Gastrocnemius medialis (tissue), 4 donors: Measurements from ENCODE around the gene BMPR1A. TPM values are rescaled to one million over a fixed set of nuclear protein-coding genes. Genes with fewer than 3 reads are reported as not detected.
A peak's percentile ranks its signal among the peaks of the same experiment; 100 is the strongest.

Experiments
- ATAC-seq, 2 donors: fragments of 150-250 bp; one replicate each; pipeline ENCODE4 v1.9.1; 2016
- DNase-seq, 2 donors: peaks; one replicate each; pipeline ENCODE4 v3.0.0-alpha.2; 2019
- H3K27ac ChIP-seq, 4 donors: fragments of 200-600 bp; sonication (generic); 1 replicate in 1 of 4; 2 replicates in 3 of 4; pipeline ENCODE4 v1.5.1; 2016 to 2018; ENCODE audit warnings: mild to moderate bottlenecking in 2 of 4, moderate library complexity in 1 of 4
- H3K27me3 ChIP-seq, 3 donors: fragments of 200-600 bp; sonication (generic) in 2 of 3; 1 replicate in 1 of 3; 2 replicates in 2 of 3; pipeline versions ENCODE4 v1.5.1 to v1.6.0; 2016 to 2019; ENCODE audit warnings: mild to moderate bottlenecking in 1 of 3, moderate library complexity in 1 of 3
- H3K36me3 ChIP-seq, 2 donors: fragments of 200-600 bp; sonication (generic) in 1 of 2; one replicate each; pipeline ENCODE4 v1.5.1; 2017 to 2018
- H3K4me1 ChIP-seq, 2 donors: fragments of 200-600 bp; sonication (generic) in 1 of 2; one replicate each; pipeline ENCODE4 v1.5.1; 2016 to 2017; ENCODE audit warnings: mild to moderate bottlenecking in 2 of 2
- H3K4me3 ChIP-seq, 4 donors: fragments of 200-600 bp; sonication (generic) in 3 of 4; 1 replicate in 1 of 4; 2 replicates in 3 of 4; pipeline ENCODE4 v1.5.1; 2016 to 2019; ENCODE audit warnings: mild to moderate bottlenecking in 2 of 4
- H3K9me3 ChIP-seq, 3 donors: fragments of 200-600 bp; sonication (generic) in 2 of 3; 1 replicate in 1 of 3; 2 replicates in 2 of 3; pipeline ENCODE4 v1.5.1; 2016 to 2019
- POLR2A ChIP-seq, 2 donors: fragments of 450-650 bp; IDR thresholded peaks; one replicate each; pipeline ENCODE4 v1.6.1; 2017; ENCODE audit warnings: antibody characterized with exemption in 2 of 2, mild to moderate bottlenecking in 2 of 2, moderate library complexity in 2 of 2
- in situ Hi-C, 4 donors: fragments of 200-750 bp; cut with MboI; loops; one replicate each; pipeline versions ENCODE4 v1.15.0 to v1.8.0; 2017; ENCODE audit warnings: low sequenced_read_pairs in 4 of 4
- intact Hi-C: fragments of 100-400 bp; cut with DNase I; formaldehyde crosslinking; loops from one replicate; pipeline ENCODE4 v1.15.1; 2023; ENCODE audit warnings: low total_unique reads
- total RNA-seq, 4 donors: library from RNA; depleted of rRNA; stranded (reverse); fragments of >200 nt; gene quantifications; one replicate each; pipeline versions ENCODE4 v1.1.0 to v1.2.3, GENCODE V29; 2016
- TF ChIP-seq, protein P1 (sequence below), 5 experiments: fragments of 450-650 bp in 3 of 5; fragments of 200-600 bp in 2 of 5; sonication (generic) in 2 of 5; IDR thresholded peaks in 4 of 5; conservative IDR thresholded peaks in 1 of 5; 1 replicate in 4 of 5; 2 replicates in 1 of 5; pipeline ENCODE4 v1.5.1; 2016 to 2019; ENCODE audit warnings: antibody characterized with exemption in 5 of 5, mild to moderate bottlenecking in 3 of 5, moderate library complexity in 3 of 5

BMPR1A gene
- total RNA-seq, 4 donors from 2014 or later: 16.4 to 22.7 (median 18.0) TPM

GRCh38 chr10:86956848-86957448 lies 200.5 kb downstream of the BMPR1A start:
- H3K36me3 ChIP-seq: no peaks in the 10 kb centered on the region
- ATAC-seq: no peak
- DNase-seq: no peak
- H3K4me1 ChIP-seq: peaks cover 8 to 24% of the 10 kb centered on the region in 2 donors
- H3K27ac ChIP-seq: peak overlapping the region; percentile 72 to 79 (median 78)
- H3K27me3 ChIP-seq: no peaks in the 10 kb centered on the region
- no peaks in the 10 kb centered on the region for H3K9me3 ChIP-seq
- in situ Hi-C loops (no loop called here), intact Hi-C loops (no loop called here)
- TF ChIP-seq, protein P1, sequence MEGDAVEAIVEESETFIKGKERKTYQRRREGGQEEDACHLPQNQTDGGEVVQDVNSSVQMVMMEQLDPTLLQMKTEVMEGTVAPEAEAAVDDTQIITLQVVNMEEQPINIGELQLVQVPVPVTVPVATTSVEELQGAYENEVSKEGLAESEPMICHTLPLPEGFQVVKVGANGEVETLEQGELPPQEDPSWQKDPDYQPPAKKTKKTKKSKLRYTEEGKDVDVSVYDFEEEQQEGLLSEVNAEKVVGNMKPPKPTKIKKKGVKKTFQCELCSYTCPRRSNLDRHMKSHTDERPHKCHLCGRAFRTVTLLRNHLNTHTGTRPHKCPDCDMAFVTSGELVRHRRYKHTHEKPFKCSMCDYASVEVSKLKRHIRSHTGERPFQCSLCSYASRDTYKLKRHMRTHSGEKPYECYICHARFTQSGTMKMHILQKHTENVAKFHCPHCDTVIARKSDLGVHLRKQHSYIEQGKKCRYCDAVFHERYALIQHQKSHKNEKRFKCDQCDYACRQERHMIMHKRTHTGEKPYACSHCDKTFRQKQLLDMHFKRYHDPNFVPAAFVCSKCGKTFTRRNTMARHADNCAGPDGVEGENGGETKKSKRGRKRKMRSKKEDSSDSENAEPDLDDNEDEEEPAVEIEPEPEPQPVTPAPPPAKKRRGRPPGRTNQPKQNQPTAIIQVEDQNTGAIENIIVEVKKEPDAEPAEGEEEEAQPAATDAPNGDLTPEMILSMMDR (IDR thresholded peaks at IDR 0.05 in 4 of 5, conservative IDR thresholded peaks at IDR 0.05 in 1 of 5): no peak
- no peak for TF ChIP-seq POLR2A (IDR thresholded peaks at IDR 0.05)
- H3K4me3 ChIP-seq: peak overlapping the region; percentile 32 to 55 (median 46)

DNA sequence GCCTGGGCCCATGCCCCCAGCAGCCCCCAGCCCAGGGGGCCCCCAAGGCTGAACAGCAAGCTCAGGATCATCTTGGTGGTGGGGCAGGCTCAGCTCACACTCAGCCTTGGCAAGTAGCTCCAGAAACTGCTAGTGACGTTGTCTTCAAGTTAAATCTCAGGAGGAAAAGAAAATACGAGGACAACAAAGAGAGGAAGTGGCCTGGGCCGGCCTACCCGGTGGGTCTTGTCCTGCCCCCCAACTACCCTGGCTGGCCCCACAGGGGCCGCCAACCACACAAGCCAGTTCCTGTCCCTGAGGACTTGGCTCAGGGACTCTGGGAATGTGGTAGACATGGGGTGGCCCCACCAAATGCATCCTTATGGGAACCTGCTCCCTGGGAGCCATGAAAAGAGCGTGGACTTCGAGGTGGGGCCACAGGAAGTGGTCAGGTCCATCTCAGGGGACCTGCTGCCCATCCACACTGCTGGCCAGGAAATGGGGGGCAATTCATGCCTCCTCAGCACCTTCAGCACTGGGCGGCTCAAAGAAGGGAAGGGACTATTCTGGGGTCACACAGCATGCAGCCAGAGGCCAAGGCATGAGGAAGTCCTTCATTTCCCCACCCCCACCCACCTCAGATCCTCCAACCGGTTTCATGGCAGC lies 201.2 kb downstream of the BMPR1A start, which contains the start of gene MMRN2:
Gene MMRN2, minus strand, starts transcription at position 145 of the 645 bp plus-strand sequence. Its CDS starts 74 bp downstream, at position 71.
- peak within 1 kb of the TSS; percentile 32 to 55 (median 46) for H3K4me3 ChIP-seq
- ATAC-seq: peak; percentile 10 to 37
- peaks cover 8 to 24% of the 10 kb centered on the region in 2 donors for H3K4me1 ChIP-seq
- peak within 1 kb of the TSS; percentile 72 to 79 (median 78) for H3K27ac ChIP-seq
- intact Hi-C loops: no loop called here
- no peaks in the 10 kb centered on the region for H3K27me3 ChIP-seq
- in situ Hi-C loops: no loop called here
- no peaks in the 10 kb centered on the region for H3K9me3 ChIP-seq
- H3K36me3 ChIP-seq: no peaks in the 10 kb centered on the region
- TF ChIP-seq POLR2A (IDR thresholded peaks at IDR 0.05): peak in 1 of 2 donors; percentile 30
- TF ChIP-seq, protein P1 (IDR thresholded peaks at IDR 0.05 in 4 of 5, conservative IDR thresholded peaks at IDR 0.05 in 1 of 5): no peak
- DNase-seq: no peak

DNA sequence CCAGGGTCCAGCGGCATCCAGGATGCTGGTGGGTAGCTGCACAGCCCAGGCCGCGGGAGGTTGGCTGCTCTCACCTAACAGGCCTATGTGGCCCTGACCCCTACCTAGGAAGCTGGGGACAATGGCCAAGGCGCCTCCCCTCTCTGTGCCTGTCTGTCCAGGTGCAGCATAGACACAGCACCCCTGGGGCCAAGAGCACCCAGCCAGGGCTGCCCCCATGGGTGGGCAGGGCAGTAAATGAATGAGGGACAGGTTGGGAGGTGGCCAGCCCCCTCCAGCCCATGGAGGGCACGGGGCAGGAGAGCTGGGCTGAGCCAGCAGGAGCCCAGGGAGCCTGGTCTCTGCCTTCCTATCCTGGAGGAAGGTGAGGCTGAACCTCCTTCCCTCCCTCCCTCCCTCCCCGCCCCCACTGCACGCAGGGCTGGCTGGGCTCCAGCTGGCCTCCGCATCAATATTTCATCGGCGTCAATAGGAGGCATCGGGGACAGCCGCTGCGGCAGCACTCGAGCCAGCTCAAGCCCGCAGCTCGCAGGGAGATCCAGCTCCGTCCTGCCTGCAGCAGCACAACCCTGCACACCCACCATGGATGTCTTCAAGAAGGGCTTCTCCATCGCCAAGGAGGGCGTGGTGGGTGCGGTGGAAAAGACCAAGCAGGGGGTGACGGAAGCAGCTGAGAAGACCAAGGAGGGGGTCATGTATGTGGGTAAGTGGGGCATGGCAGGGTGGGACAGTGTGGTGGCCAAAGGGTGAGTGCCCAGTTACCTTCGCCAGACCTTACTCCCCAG lies 201.9 kb downstream of the BMPR1A start, which contains the start of gene SNCG:
Gene SNCG, plus strand, starts transcription at position 484 of the 785 bp plus-strand sequence. Its CDS starts 99 bp downstream, at position 583.
- no peak for DNase-seq
- H3K27ac ChIP-seq: peak within 1 kb of the TSS; percentile 72 to 79 (median 78)
- peak within 1 kb of the TSS; percentile 28 to 55 (median 45) for H3K4me3 ChIP-seq
- H3K4me1 ChIP-seq: peaks cover 8 to 23% of the 10 kb centered on the region in 2 donors
- no peaks in the 10 kb centered on the region for H3K27me3 ChIP-seq
- in situ Hi-C loops: no loop called here
- intact Hi-C loops: no loop called here
- no peak for TF ChIP-seq POLR2A (IDR thresholded peaks at IDR 0.05)
- TF ChIP-seq, protein P1 (IDR thresholded peaks at IDR 0.05 in 4 of 5, conservative IDR thresholded peaks at IDR 0.05 in 1 of 5): no peak
- H3K9me3 ChIP-seq: no peaks in the 10 kb centered on the region
- no peaks in the 10 kb centered on the region for H3K36me3 ChIP-seq
- ATAC-seq: no peak

GRCh38 chr10:86958901-86959736 lies 202.7 kb downstream of the BMPR1A start:
- peak overlapping the region; percentile 72 to 79 (median 78) for H3K27ac ChIP-seq
- peak overlapping the region; percentile 28 to 55 (median 45) for H3K4me3 ChIP-seq
- no peaks in the 10 kb centered on the region for H3K36me3 ChIP-seq
- H3K27me3 ChIP-seq: no peaks in the 10 kb centered on the region
- TF ChIP-seq POLR2A (IDR thresholded peaks at IDR 0.05): peak in 1 of 2 donors; percentile 20
- TF ChIP-seq, protein P1 (IDR thresholded peaks at IDR 0.05 in 4 of 5, conservative IDR thresholded peaks at IDR 0.05 in 1 of 5): no peak
- peaks cover 8 to 15% of the 10 kb centered on the region in 2 donors for H3K4me1 ChIP-seq
- intact Hi-C loops: no loop called here
- ATAC-seq: peak; percentile 20 to 23
- H3K9me3 ChIP-seq: no peaks in the 10 kb centered on the region
- in situ Hi-C loops: no loop called here
- no peak for DNase-seq
